Measurements from ENCODE around the gene EIF3D.

Gene EIF3D

GRCh38 chr22:36528795-36529751 is at the start of gene EIF3D:
Gene EIF3D (minus strand): TSS chr22:36529166. CDS start chr22:36526121, 3,045 bp downstream.
- DNase-seq, result peak; percentile 99

GRCh38 chr22:36578619-36579018 is 49.7 kb upstream of the EIF3D start:
- DNase-seq, result no peak

- no peak for DNase-seq
These were observed 48.1 kb upstream of the EIF3D start for GRCh38 chr22:36577019-36577418.

GRCh38 chr22:36574728-36575127 is 45.8 kb upstream of the EIF3D start:
- no peak for DNase-seq

GRCh38 chr22:36573815-36574363 is 44.9 kb upstream of the EIF3D start:
- no peak for DNase-seq

- DNase-seq, result no peak
These were observed 43.0 kb upstream of the EIF3D start for GRCh38 chr22:36571991-36572390.

- DNase-seq, result no peak
These were observed 41.0 kb upstream of the EIF3D start for GRCh38 chr22:36569999-36570398.

GRCh38 chr22:36568846-36569245 is 39.9 kb upstream of the EIF3D start:
- no peak for DNase-seq

GRCh38 chr22:36566720-36567119 is 37.8 kb upstream of the EIF3D start:
- no peak for DNase-seq

GRCh38 chr22:36565686-36566085 is 36.7 kb upstream of the EIF3D start:
- DNase-seq, result no peak

- DNase-seq, result no peak
These were observed 36.2 kb upstream of the EIF3D start for GRCh38 chr22:36565159-36565507.

GRCh38 chr22:36564422-36565158 is 35.6 kb upstream of the EIF3D start:
- no peak for DNase-seq

- no peak for DNase-seq
These were observed 34.9 kb upstream of the EIF3D start for GRCh38 chr22:36563898-36564297.

GRCh38 chr22:36563444-36563843 is 34.5 kb upstream of the EIF3D start:
- no peak for DNase-seq

- no peak for DNase-seq
These were observed 34.0 kb upstream of the EIF3D start for GRCh38 chr22:36563001-36563400.

- DNase-seq, result no peak
These were observed 33.4 kb upstream of the EIF3D start for GRCh38 chr22:36562261-36562835.

GRCh38 chr22:36561291-36561811 is 32.4 kb upstream of the EIF3D start:
- no peak for DNase-seq

GRCh38 chr22:36560001-36560400 is 31.0 kb upstream of the EIF3D start:
- no peak for DNase-seq

- no peak for DNase-seq
These were observed 25.1 kb upstream of the EIF3D start for GRCh38 chr22:36554098-36554497.

GRCh38 chr22:36552289-36552688 is 23.3 kb upstream of the EIF3D start:
- peak; percentile 17 for DNase-seq

- no peak for DNase-seq
These were observed 21.9 kb upstream of the EIF3D start for GRCh38 chr22:36550701-36551495.

GRCh38 chr22:36549033-36549432 is 20.1 kb upstream of the EIF3D start:
- DNase-seq, result no peak
